GM21528 (cell line): ENCODE data around the gene RFTN1.

Experiments used
- ATAC-seq: cut with Tn5 transposase; IDR thresholded peaks from one replicate; pipeline ENCODE4 v1.9.1; 2021; ENCODE audit warnings: mild to moderate bottlenecking, moderate library complexity; ENCODE audit not compliant: unreplicated experiment, low FRiP score

The RFTN1 gene

GRCh38 chr3:16385151-16385550 is 128.3 kb downstream of the RFTN1 start:
- no peak for ATAC-seq

GRCh38 chr3:16383864-16384263 is 129.6 kb downstream of the RFTN1 start:
- no peak for ATAC-seq

- peak; percentile 66 for ATAC-seq
These were observed 130.7 kb downstream of the RFTN1 start for GRCh38 chr3:16382845-16383244.

- ATAC-seq = no peak
These were observed 132.1 kb downstream of the RFTN1 start for GRCh38 chr3:16381426-16381825.

- no peak for ATAC-seq
These were observed 133.1 kb downstream of the RFTN1 start for GRCh38 chr3:16380421-16380820.

- no peak for ATAC-seq
These were observed 133.7 kb downstream of the RFTN1 start for GRCh38 chr3:16379838-16380237.

GRCh38 chr3:16378920-16379319 is 134.6 kb downstream of the RFTN1 start:
- ATAC-seq = peak; percentile 43

- no peak for ATAC-seq
These were observed 135.1 kb downstream of the RFTN1 start for GRCh38 chr3:16378415-16378814.

GRCh38 chr3:16377847-16378302 is 135.6 kb downstream of the RFTN1 start:
- ATAC-seq = no peak

- no peak for ATAC-seq
These were observed 136.3 kb downstream of the RFTN1 start for GRCh38 chr3:16377196-16377595.

- ATAC-seq = no peak
These were observed 137.6 kb downstream of the RFTN1 start for GRCh38 chr3:16375891-16376290.

- no peak for ATAC-seq
These were observed 138.6 kb downstream of the RFTN1 start for GRCh38 chr3:16374935-16375245.

- peak; percentile 33 for ATAC-seq
These were observed 139.2 kb downstream of the RFTN1 start for GRCh38 chr3:16374047-16374934.

- no peak for ATAC-seq
These were observed 140.1 kb downstream of the RFTN1 start for GRCh38 chr3:16373341-16373946.

- peak; percentile 30 for ATAC-seq
These were observed 140.9 kb downstream of the RFTN1 start for GRCh38 chr3:16372362-16373292.

- no peak for ATAC-seq
These were observed 142.4 kb downstream of the RFTN1 start for GRCh38 chr3:16370872-16371740.

GRCh38 chr3:16370503-16370871 is 143.0 kb downstream of the RFTN1 start:
- ATAC-seq = no peak

GRCh38 chr3:16369885-16370284 is 143.6 kb downstream of the RFTN1 start:
- ATAC-seq = no peak

GRCh38 chr3:16369276-16369675 is 144.2 kb downstream of the RFTN1 start:
- ATAC-seq = no peak

- no peak for ATAC-seq
These were observed 146.9 kb downstream of the RFTN1 start for GRCh38 chr3:16366581-16366980.
